ENCODE data around the gene IGLON5. TPM values are rescaled to one million over a fixed set of nuclear protein-coding genes. Genes with fewer than 3 reads are reported as not detected.

Gene IGLON5
- total RNA-seq, 2 experiments from 2014 or later = not detected

DNA sequence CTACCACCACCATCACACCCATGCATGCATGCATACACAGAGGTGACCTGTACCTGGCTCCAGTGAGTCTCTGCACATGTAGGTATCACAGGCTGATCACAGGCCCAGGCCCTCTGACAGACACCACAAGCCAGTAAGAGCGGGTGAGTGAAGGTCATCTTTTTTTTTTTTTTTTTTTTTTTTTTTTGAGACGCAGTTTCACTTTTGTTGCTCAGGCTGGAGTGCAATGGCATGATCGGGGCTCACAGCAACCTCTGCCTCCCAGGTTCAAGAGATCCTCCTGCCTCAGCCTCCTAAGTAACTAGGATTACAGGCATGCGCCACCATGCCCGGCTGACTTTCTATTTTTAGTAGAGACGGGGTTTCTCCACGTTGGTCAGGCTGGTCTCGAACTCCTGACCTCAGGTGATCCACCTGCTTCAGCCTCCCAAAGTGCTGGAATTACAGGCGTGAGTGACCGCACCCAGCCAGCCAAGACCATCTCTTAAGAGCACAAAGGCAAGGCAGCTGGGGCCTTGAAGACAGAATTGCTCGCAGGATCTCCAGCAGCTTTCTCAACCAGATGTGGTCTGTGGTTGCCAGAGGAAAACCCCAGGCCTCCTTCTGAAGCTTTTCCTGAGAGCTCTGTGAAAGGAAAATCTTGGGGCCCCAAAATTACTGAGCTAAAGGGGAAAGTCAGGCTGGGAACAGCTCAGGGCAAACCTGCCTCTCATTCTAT, 64.2 kb downstream of the IGLON5 start:
- no peaks in the 10 kb centered on the region for H3K9me3 ChIP-seq (ENCODE audit: low read length)
- no peak overlapping the region for H3K4me2 ChIP-seq (ENCODE audit: low read length)
- H3K4me3 ChIP-seq (ENCODE audit: low read depth, low read length, poor library complexity, severe bottlenecking) = no peak overlapping the region
- BruUV-seq (replicated peaks) = no TSS peak
- ChIA-PET POLR2A (no interaction called here), CTCF (ENCODE audit: unreplicated experiment) (no interaction called here)
- intact Hi-C loops (cut with micrococcal nuclease; ENCODE audit: unreplicated experiment) = no loop called here
- no peaks in the 10 kb centered on the region for H3K9me2 ChIP-seq (ENCODE audit: insufficient read depth, low read length)
- TF ChIP-seq, protein P1, sequence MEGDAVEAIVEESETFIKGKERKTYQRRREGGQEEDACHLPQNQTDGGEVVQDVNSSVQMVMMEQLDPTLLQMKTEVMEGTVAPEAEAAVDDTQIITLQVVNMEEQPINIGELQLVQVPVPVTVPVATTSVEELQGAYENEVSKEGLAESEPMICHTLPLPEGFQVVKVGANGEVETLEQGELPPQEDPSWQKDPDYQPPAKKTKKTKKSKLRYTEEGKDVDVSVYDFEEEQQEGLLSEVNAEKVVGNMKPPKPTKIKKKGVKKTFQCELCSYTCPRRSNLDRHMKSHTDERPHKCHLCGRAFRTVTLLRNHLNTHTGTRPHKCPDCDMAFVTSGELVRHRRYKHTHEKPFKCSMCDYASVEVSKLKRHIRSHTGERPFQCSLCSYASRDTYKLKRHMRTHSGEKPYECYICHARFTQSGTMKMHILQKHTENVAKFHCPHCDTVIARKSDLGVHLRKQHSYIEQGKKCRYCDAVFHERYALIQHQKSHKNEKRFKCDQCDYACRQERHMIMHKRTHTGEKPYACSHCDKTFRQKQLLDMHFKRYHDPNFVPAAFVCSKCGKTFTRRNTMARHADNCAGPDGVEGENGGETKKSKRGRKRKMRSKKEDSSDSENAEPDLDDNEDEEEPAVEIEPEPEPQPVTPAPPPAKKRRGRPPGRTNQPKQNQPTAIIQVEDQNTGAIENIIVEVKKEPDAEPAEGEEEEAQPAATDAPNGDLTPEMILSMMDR (conservative IDR thresholded peaks at IDR 0.05; ENCODE audit: low read length) = no peak
- TF ChIP-seq EZH2phosphoT487 (IDR thresholded peaks at IDR 0.05; ENCODE audit: borderline replicate concordance, low read depth, low read length) = no peak
- no peaks in the 10 kb centered on the region for H3K36me3 ChIP-seq (ENCODE audit: insufficient read depth, low read length)
- H2AFZ ChIP-seq (ENCODE audit: low read length) = no peak overlapping the region
- H3K27ac ChIP-seq (ENCODE audit: low read depth, low read length, poor library complexity, severe bottlenecking) = no peak overlapping the region
- DNase-seq (ENCODE audit: low spot score) = no peak
- H3K4me1 ChIP-seq (ENCODE audit: insufficient read depth, low read length, poor library complexity, severe bottlenecking) = peaks cover 12% of the 10 kb centered on the region
- H3K79me2 ChIP-seq (ENCODE audit: insufficient read depth, low read depth, low read length) = no peaks in the 10 kb centered on the region
- H4K20me1 ChIP-seq (ENCODE audit: insufficient read depth, low read length) = no peaks in the 10 kb centered on the region

DNA sequence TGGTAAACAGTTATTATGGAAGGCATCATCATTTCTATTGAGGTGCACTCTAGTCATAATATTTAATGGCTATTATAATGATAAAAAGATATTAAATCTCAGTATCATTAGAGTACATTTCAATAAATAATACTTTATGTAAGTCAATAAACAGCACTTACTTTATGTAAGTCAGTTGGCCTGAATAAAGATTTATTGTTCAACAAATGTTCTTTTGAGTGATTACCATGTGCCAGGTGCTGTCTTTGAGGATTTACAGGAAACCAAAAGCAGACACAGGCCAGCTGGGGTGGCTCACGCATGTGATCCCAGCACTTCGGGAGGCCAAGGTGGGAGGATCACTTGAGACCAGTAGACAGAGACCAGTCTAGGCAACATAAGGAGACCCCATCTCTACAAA, 66.0 kb downstream of the IGLON5 start:
- Histone ChIP-seq H3K4me2 (ENCODE audit: low read length) (no peak overlapping the region), H3K9me2 (ENCODE audit: insufficient read depth, low read length) (no peaks in the 10 kb centered on the region), H3K4me3 (ENCODE audit: low read depth, low read length, poor library complexity, severe bottlenecking) (no peak overlapping the region), H4K20me1 (ENCODE audit: insufficient read depth, low read length) (no peaks in the 10 kb centered on the region), H2AFZ (ENCODE audit: low read length) (no peak overlapping the region), H3K4me1 (ENCODE audit: insufficient read depth, low read length, poor library complexity, severe bottlenecking) (peaks cover 8% of the 10 kb centered on the region), H3K27ac (ENCODE audit: low read depth, low read length, poor library complexity, severe bottlenecking) (no peak overlapping the region), H3K9me3 (ENCODE audit: low read length) (peaks cover 4% of the 10 kb centered on the region; the same call in 1 of the 2 replicates), H3K36me3 (ENCODE audit: insufficient read depth, low read length) (no peaks in the 10 kb centered on the region), H3K79me2 (ENCODE audit: insufficient read depth, low read depth, low read length) (no peaks in the 10 kb centered on the region)
- intact Hi-C loops (cut with micrococcal nuclease; ENCODE audit: unreplicated experiment) = no loop called here
- ChIA-PET CTCF (ENCODE audit: unreplicated experiment) (no interaction called here), POLR2A (no interaction called here)
- BruUV-seq (replicated peaks) = no TSS peak
- DNase-seq (ENCODE audit: low spot score) = no peak
- TF ChIP-seq, protein P1 (conservative IDR thresholded peaks at IDR 0.05; ENCODE audit: low read length) = no peak
- no peak for TF ChIP-seq EZH2phosphoT487 (IDR thresholded peaks at IDR 0.05; ENCODE audit: borderline replicate concordance, low read depth, low read length)

DNA sequence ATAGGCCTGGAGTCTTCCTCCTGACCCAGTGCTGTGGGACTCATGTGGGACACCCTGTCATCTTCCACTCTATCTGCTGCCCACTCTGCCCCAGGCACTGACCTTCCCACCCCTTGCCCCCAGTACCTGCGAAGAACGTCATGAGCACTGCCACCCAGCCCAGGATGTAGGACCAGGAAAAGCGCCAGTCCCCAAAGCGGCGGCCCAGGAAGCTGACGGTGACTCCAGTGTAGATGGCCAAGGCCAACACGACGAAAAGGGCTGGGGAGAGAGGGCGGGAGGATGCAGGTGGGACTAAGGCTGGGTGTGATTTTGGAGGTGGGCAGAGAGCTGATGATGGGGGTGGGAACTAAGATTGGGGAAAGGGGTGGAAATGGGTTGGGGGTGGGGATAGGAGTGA, 68.9 kb downstream of the IGLON5 start:
- no peak overlapping the region for H2AFZ ChIP-seq (ENCODE audit: low read length)
- no peak overlapping the region for H3K4me2 ChIP-seq (ENCODE audit: low read length)
- no peaks in the 10 kb centered on the region for H3K4me1 ChIP-seq (ENCODE audit: insufficient read depth, low read length, poor library complexity, severe bottlenecking)
- H3K4me3 ChIP-seq (ENCODE audit: low read depth, low read length, poor library complexity, severe bottlenecking) = no peak overlapping the region
- peaks cover 4% of the 10 kb centered on the region; the same call in 1 of the 2 replicates for H3K9me3 ChIP-seq (ENCODE audit: low read length)
- no peaks in the 10 kb centered on the region for H3K9me2 ChIP-seq (ENCODE audit: insufficient read depth, low read length)
- H4K20me1 ChIP-seq (ENCODE audit: insufficient read depth, low read length) = no peaks in the 10 kb centered on the region
- intact Hi-C loops (cut with micrococcal nuclease; ENCODE audit: unreplicated experiment) = no loop called here
- no peaks in the 10 kb centered on the region for H3K79me2 ChIP-seq (ENCODE audit: insufficient read depth, low read depth, low read length)
- H3K36me3 ChIP-seq (ENCODE audit: insufficient read depth, low read length) = no peaks in the 10 kb centered on the region
- POLR2A ChIA-PET = no interaction called here
- CTCF ChIA-PET (ENCODE audit: unreplicated experiment) = no interaction called here
- TF ChIP-seq EZH2phosphoT487 (IDR thresholded peaks at IDR 0.05; ENCODE audit: borderline replicate concordance, low read depth, low read length) = no peak
- TF ChIP-seq, protein P1 (conservative IDR thresholded peaks at IDR 0.05; ENCODE audit: low read length) = no peak
- no peak overlapping the region for H3K27ac ChIP-seq (ENCODE audit: low read depth, low read length, poor library complexity, severe bottlenecking)
- no peak for DNase-seq (ENCODE audit: low spot score)
- BruUV-seq (replicated peaks) = no TSS peak

Measured in OCI-LY7 (cell line).